K562 (cell line): ENCODE data around the gene VWA3A. TPM values are rescaled to one million over a fixed set of nuclear protein-coding genes. Genes with fewer than 3 reads are reported as not detected.

Experiments used
- ATAC-seq: fragments of 200-7000 bp; cut with Tn5 transposase; 3 replicates; pipeline ENCODE4 v1.9.1; 2020; ENCODE audit warnings: moderate library complexity
- BruUV-seq: library from RNA; stranded (reverse); fragments of 400-500 nt; replicated peaks from 2 replicates; lab custom pipeline; 2021; lab: Mats Ljungman, UMichigan
- CTCF ChIA-PET: fragments of 300-600 bp; formaldehyde crosslinking; extraction: SDS; loops from one replicate; lab custom pipeline; 2021; ENCODE audit warnings: low intra/inter-chr PET ratio; lab: Yijun Ruan, JAX
- POLR2A ChIA-PET: fragments of 300-600, 350-650 bp; sonication (Branson Sonifier 250); formaldehyde crosslinking; extraction: SDS; loops from one replicate; lab custom pipeline; 2021; ENCODE audit warnings: antibody characterized with exemption, inconsistent platforms; lab: Yijun Ruan, JAX
- DNase-seq, 4 experiments: peaks; one replicate each; pipeline versions ENCODE4 v3.0.0 to v3.0.0-alpha.2; 2011 to 2018; ENCODE audit warnings: low spot score in 3 of 4, mixed read lengths in 3 of 4; ENCODE audit errors: extremely low read depth in 1 of 4
- FAIRE-seq: peaks from 2 replicates; lab custom pipeline; 2011; peaks lifted over from hg19 to GRCh38; lab: Jason Lieb, UNC
- H2AFZ ChIP-seq: 2 replicates; pipeline ENCODE4 v1.6.0; 2011; ENCODE audit warnings: low read depth, low read length, control low read depth, inconsistent platforms
- H3K27ac ChIP-seq: fragments of 200-600 bp; 3 replicates; pipeline ENCODE4 v1.8.0; 2011; ENCODE audit warnings: low read depth, mild to moderate bottlenecking, control low read depth, inconsistent platforms, low read length, moderate library complexity, mixed read lengths; ENCODE audit errors: extremely low read depth
- H3K27me3 ChIP-seq, 2 experiments: fragments of 300-600 bp in 1 of 2; 2 replicates in 1 of 2; 3 replicates in 1 of 2; pipeline versions ENCODE4 v1.6.0 to v1.8.0; 2011; ENCODE audit warnings: inconsistent platforms in 2 of 2, low read length in 2 of 2, mild to moderate bottlenecking in 1 of 2, mixed read lengths in 1 of 2, moderate library complexity in 1 of 2; ENCODE audit not compliant: control insufficient read depth in 2 of 2, insufficient read depth in 2 of 2
- H3K36me3 ChIP-seq: fragments of 300-600 bp; 3 replicates; pipeline ENCODE4 v1.8.0; 2011; ENCODE audit warnings: mild to moderate bottlenecking, low read length, inconsistent platforms; ENCODE audit not compliant: control insufficient read depth, insufficient read depth
- H3K4me1 ChIP-seq, 2 experiments: fragments of 200-600 bp in 1 of 2; replicated peaks in 1 of 2; 2 replicates in 1 of 2; 3 replicates in 1 of 2; pipeline versions ENCODE4 v1.5.1 to v1.8.0; 2011; ENCODE audit warnings: inconsistent platforms in 2 of 2, low read length in 2 of 2, mild to moderate bottlenecking in 1 of 2, mixed read lengths in 1 of 2, moderate library complexity in 1 of 2; ENCODE audit not compliant: control insufficient read depth in 2 of 2, insufficient read depth in 2 of 2
- H3K4me2 ChIP-seq: 2 replicates; pipeline ENCODE4 v1.6.1; 2011; ENCODE audit warnings: low read length, control low read depth, inconsistent platforms, mixed read lengths; ENCODE audit not compliant: insufficient read depth
- H3K4me3 ChIP-seq: fragments of 200-600 bp; sonication (generic), shearing (Covaris generic); 2 replicates; pipeline ENCODE4 v1.5.1; 2016; ENCODE audit warnings: control low read depth, inconsistent platforms
- H3K79me2 ChIP-seq: fragments of 200-600 bp; 3 replicates; pipeline ENCODE4 v1.8.0; 2011; ENCODE audit warnings: low read length, inconsistent platforms; ENCODE audit not compliant: control insufficient read depth, insufficient read depth
- H3K9ac ChIP-seq, 2 experiments: 2 replicates each; pipeline versions ENCODE4 v1.6.0 to v1.6.1; 2011; ENCODE audit warnings: low read depth in 2 of 2, low read length in 2 of 2, control low read depth in 1 of 2, inconsistent platforms in 1 of 2, mild to moderate bottlenecking in 1 of 2, mixed read lengths in 1 of 2; ENCODE audit not compliant: insufficient read depth in 1 of 2
- H3K9me1 ChIP-seq: one replicate; pipeline ENCODE4 v1.6.0; 2011; ENCODE audit warnings: inconsistent platforms, mild to moderate bottlenecking, low read length, moderate library complexity; ENCODE audit not compliant: control insufficient read depth, insufficient read depth
- H3K9me3 ChIP-seq: replicated peaks from 2 replicates; pipeline ENCODE4 v1.5.1; 2011; ENCODE audit warnings: low read depth, low read length, inconsistent platforms; ENCODE audit not compliant: control insufficient read depth, insufficient read depth
- H4K20me1 ChIP-seq: replicated peaks from 2 replicates; pipeline ENCODE4 v1.6.1; 2011; ENCODE audit warnings: low read length, inconsistent platforms, mixed read lengths; ENCODE audit not compliant: control insufficient read depth, insufficient read depth
- BCOR ChIP-seq: fragments of 450-650 bp; IDR thresholded peaks from 2 replicates; pipeline ENCODE4 v1.6.1; 2016
- FOXJ3 ChIP-seq: sonication (generic); formaldehyde crosslinking; IDR thresholded peaks from 2 replicates; pipeline ENCODE4 v1.4.0; 2020; ENCODE audit warnings: mild to moderate bottlenecking, missing genetic modification reagents
- LCOR ChIP-seq: sonication (generic); formaldehyde crosslinking; IDR thresholded peaks from 2 replicates; pipeline ENCODE4 v1.8.0; 2022; ENCODE audit warnings: mild to moderate bottlenecking, missing genetic modification reagents
- NR1H2 ChIP-seq: sonication (generic); formaldehyde crosslinking; IDR thresholded peaks from 2 replicates; pipeline ENCODE4 v1.4.0; 2020; ENCODE audit warnings: mild to moderate bottlenecking, missing genetic modification reagents
- NRF1 ChIP-seq, 2 experiments: fragments of 450-650 bp; IDR thresholded peaks in 1 of 2; conservative IDR thresholded peaks in 1 of 2; 2 replicates each; pipeline ENCODE4 v1.6.1; 2014; ENCODE audit warnings: mild to moderate bottlenecking in 2 of 2
- RBM25 ChIP-seq: fragments of 200-400 bp; formaldehyde crosslinking; IDR thresholded peaks from 2 replicates; pipeline ENCODE4 v1.6.1; 2018; ENCODE audit warnings: low read length, low read depth, moderate library complexity; ENCODE audit not compliant: severe bottlenecking
- SMAD3 ChIP-seq: fragments of 450-650 bp; formaldehyde crosslinking; conservative IDR thresholded peaks from 2 replicates; pipeline ENCODE4 v1.4.0; 2020; ENCODE audit warnings: mild to moderate bottlenecking
- ZKSCAN8 ChIP-seq: fragments of 200-800 bp; sonication (Bioruptor generic); IDR thresholded peaks from 2 replicates; pipeline ENCODE4 v1.6.1; 2016; ENCODE audit warnings: missing genetic modification characterization, missing compliant biosample characterization
- ZNF41 ChIP-seq: fragments of 250-450 bp; sonication (Bioruptor Pico); conservative IDR thresholded peaks from 2 replicates; pipeline ENCODE4 v1.4.0; 2020; ENCODE audit warnings: mild to moderate bottlenecking
- WGBS: fragments of 100-300 bp; shearing (Covaris generic); methylation state at CpG from one replicate; pipeline ENCODE4 v1.1.6; 2016; ENCODE audit warnings: low coverage, mixed read lengths; ENCODE audit not compliant: insufficient coverage; ENCODE audit errors: missing lambda C conversion rate; 5-methylcytosine and 5-hydroxymethylcytosine counted together
- in situ Hi-C: fragments of 300-500 bp; cut with MboI; formaldehyde crosslinking; loops from 4 replicates; pipeline ENCODE4 v1.15.0; 2018; ENCODE audit warnings: inconsistent platforms, mixed read lengths
- intact Hi-C: fragments of 100-400 bp; cut with micrococcal nuclease; formaldehyde crosslinking; loops from 2 replicates; pipeline ENCODE4 v1.14.2; 2022
- polyA plus RNA-seq, 8 experiments: library from polyadenylated mRNA; depleted of rRNA in 4 of 8; stranded (reverse) in 5 of 8; unstranded in 3 of 8; fragments of >200 nt; fragmentation: Nextera tagmentation in 2 of 8; fragmentation: Illumina TruSeq in 1 of 8; extraction: Ambion mirVana in 2 of 8; extraction: Trizol in 1 of 8; gene quantifications; 2 replicates each; pipeline versions ENCODE4 v1.2.1 to v1.2.3, GENCODE V29; 2011 to 2014; ENCODE audit warnings: inconsistent platforms in 1 of 8, missing spikeins in 1 of 8
- total RNA-seq, 7 experiments: library from RNA; depleted of rRNA in 6 of 7; stranded (reverse); fragments of >200 nt in 6 of 7; fragmentation: Illumina TruSeq in 2 of 7; extraction: Trizol in 2 of 7; gene quantifications; 2 replicates each; pipeline versions ENCODE4 v1.2.1 to v1.2.3, GENCODE V29; 2011 to 2021; ENCODE audit warnings: low replicate concordance in 1 of 7

VWA3A gene
- total and polyA plus RNA-seq, 9 of the 15 experiments (the other 6 are each of a cell fraction or from before 2014, with no cell fraction given) = not detected

DNA sequence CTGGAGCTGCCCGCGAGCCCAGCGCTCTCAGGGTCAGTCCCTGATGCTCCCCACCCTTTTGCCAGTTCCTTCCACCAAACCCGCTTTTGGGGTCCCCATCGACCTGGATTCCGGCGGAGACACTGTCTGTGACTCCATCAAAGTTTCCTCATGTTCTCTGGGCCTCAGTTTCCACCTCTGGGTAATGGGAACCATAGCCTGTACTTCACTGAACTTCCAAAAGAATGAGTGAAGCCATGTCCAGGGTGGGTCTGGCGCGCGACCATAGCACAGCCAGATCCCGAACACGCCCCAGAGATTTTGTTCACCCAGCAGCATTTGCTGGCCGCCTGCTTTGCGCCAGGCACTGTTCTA is 70.3 kb downstream of the VWA3A start:
- no TSS peak for BruUV-seq
- Histone ChIP-seq H3K27ac (no peak overlapping the region), H3K4me3 (no peak overlapping the region), H3K9ac (peak overlapping the region in 1 of 2 experiments; percentile 64; a peak in 1 of 4 replicates), H3K9me3 (no peaks in the 10 kb centered on the region), H3K27me3 (peaks cover 16 to 54% of the 10 kb centered on the region in 2 experiments; a peak in 4 of 5 replicates), H4K20me1 (no peaks in the 10 kb centered on the region), H3K4me2 (no peak overlapping the region), H3K9me1 (no peaks in the 10 kb centered on the region), H2AFZ (no peak overlapping the region), H3K36me3 (no peaks in the 10 kb centered on the region), H3K79me2 (no peaks in the 10 kb centered on the region), H3K4me1 (peaks cover 0 to 8% of the 10 kb centered on the region in 2 experiments; a peak in 2 of 5 replicates)
- POLR2A ChIA-PET = no interaction called here
- no peak for FAIRE-seq
- TF ChIP-seq NRF1 (conservative IDR thresholded peaks at IDR 0.05 in 1 of 2, IDR thresholded peaks at IDR 0.05 in 1 of 2) = 0 out of 4 replicates have a peak, but pooled peaks of 1 of the 2 experiments have one; percentile 1
- TF ChIP-seq RBM25 = peak; percentile 38
- no peak for TF ChIP-seq ZNF41 (CRISPR knock-in tag)
- TF ChIP-seq FOXJ3 (CRISPR knock-in tag) = 0 out of 2 replicates have a peak, but pooled peaks have one; percentile 24
- TF ChIP-seq BCOR = peak; percentile 41; the same call in 1 of the 2 replicates
- CTCF ChIA-PET = interaction anchor here (0.6 kb wide), 1 partner anchor 34 kb away, joined by 3 read pairs; no protein-coding TSS in a partner anchor
- intact Hi-C loops = no loop called here
- WGBS = 0% methylated on average over 14 of the region's 14 CpGs
- ATAC-seq = no peak
- DNase-seq = no peak
- in situ Hi-C loops = no loop called here

DNA sequence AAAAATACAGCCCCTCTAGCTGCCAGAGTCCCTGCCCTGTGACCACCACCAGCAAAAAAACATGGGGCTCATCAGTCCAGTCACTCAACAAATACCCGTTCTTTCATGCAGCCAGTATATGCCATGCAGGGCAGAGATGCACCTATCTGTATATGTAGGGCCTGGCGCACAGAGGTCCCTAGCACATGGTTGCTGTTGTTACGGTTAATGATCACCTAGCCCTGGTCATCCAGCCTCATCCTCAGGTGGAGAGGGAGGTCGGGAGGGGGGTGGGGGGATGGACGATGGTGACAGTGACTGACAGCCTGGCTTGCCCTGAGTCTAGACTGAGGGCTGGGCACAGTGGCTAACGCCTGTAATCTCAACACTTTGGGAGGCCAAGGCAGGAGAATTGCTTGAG is 71.5 kb downstream of the VWA3A start:
- Histone ChIP-seq H4K20me1 (no peaks in the 10 kb centered on the region), H3K79me2 (no peaks in the 10 kb centered on the region), H3K27me3 (peaks cover 16 to 51% of the 10 kb centered on the region in 2 experiments; a peak in 4 of 5 replicates), H3K9ac (no peak overlapping the region)
- ATAC-seq = no peak
- intact Hi-C loops = no loop called here
- TF ChIP-seq LCOR (no peak), ZKSCAN8 (CRISPR knock-in tag) (no peak), NR1H2 (no peak), SMAD3 (CRISPR knock-in tag) (no peak)
- TF ChIP-seq, all 486 proteins: peak for 0
- peaks cover 0 to 8% of the 10 kb centered on the region in 2 experiments; a peak in 2 of 5 replicates for H3K4me1 ChIP-seq
- ChIA-PET POLR2A (no interaction called here), CTCF (no interaction called here)
- 2% methylated on average over 5 of the region's 6 CpGs for WGBS
- no peak overlapping the region for H3K4me3 ChIP-seq
- no peak for DNase-seq
- no TSS peak for BruUV-seq
- no peak overlapping the region for H2AFZ ChIP-seq
- H3K9me3 ChIP-seq = no peaks in the 10 kb centered on the region
- H3K36me3 ChIP-seq = no peaks in the 10 kb centered on the region
- in situ Hi-C loops = no loop called here
- H3K9me1 ChIP-seq = no peaks in the 10 kb centered on the region
- H3K4me2 ChIP-seq = no peak overlapping the region
- no peak overlapping the region for H3K27ac ChIP-seq
- FAIRE-seq = no peak
